ENCODE measurements around the gene MYOM1. TPM values are rescaled to one million over a fixed set of nuclear protein-coding genes. Genes with fewer than 3 reads are reported as not detected.
A peak's percentile ranks its signal among the peaks of the same experiment; 100 is the strongest.

Gene MYOM1
- total and polyA plus RNA-seq, 2 donors (not counting 3 experiments of a cell fraction or from before 2014, with no cell fraction given): 0.08 TPM; not detected in 1

DNA sequence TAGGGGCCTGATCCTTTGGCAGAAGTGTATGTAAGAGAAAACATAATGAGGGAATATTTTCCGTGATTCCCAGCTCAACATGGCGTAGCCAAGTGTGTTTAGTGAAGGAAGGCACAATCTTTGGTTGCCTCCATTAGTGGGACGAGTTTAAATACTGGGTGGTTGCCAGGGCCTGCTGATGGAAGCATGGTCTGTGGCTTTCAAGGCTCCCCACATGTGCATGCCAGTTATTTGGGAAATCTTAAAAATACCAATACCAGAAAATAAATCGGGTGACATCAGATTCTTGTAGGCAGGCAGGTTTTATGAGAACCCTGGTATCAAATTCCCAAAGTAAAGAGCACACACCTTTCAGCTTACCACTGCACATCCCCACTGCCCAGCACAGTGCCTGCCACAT is 35.0 kb upstream of the MYOM1 start:
- ChIA-PET CTCF (no interaction called here), POLR2A (no interaction called here)
- no peak for DNase-seq (ENCODE audit: low read depth, low spot score)
- TF ChIP-seq JUN (IDR thresholded peaks at IDR 0.05; ENCODE audit: borderline replicate concordance, insufficient read depth, insufficient read length, low read depth): no peak
- no peak for TF ChIP-seq FOS (IDR thresholded peaks at IDR 0.05; ENCODE audit: borderline replicate concordance, insufficient read depth, low read length)
- TF ChIP-seq POLR2AphosphoS5 (IDR thresholded peaks at IDR 0.05; ENCODE audit: insufficient read depth, low read depth, low read length): peak; percentile 8
- TF ChIP-seq GATA2 (IDR thresholded peaks at IDR 0.05; ENCODE audit: insufficient read depth, insufficient read length, low read depth, low read length): no peak
- TF ChIP-seq, protein P1, sequence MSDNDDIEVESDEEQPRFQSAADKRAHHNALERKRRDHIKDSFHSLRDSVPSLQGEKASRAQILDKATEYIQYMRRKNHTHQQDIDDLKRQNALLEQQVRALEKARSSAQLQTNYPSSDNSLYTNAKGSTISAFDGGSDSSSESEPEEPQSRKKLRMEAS (IDR thresholded peaks at IDR 0.05; ENCODE audit: insufficient read depth, insufficient read length): no peak
- no peaks in the 10 kb centered on the region for H4K20me1 ChIP-seq (replicated peaks; ENCODE audit: control insufficient read depth, extremely low read depth, insufficient read depth, low read length)
- H3K9ac ChIP-seq (replicated peaks; ENCODE audit: extremely low read depth, insufficient read depth, low read length): no peak overlapping the region
- H3K9me3 ChIP-seq (replicated peaks; ENCODE audit: control insufficient read depth, insufficient read depth, low read length): no peaks in the 10 kb centered on the region
- peaks cover 26 to 36% of the 10 kb centered on the region in 2 experiments for H3K36me3 ChIP-seq (ENCODE audit: control insufficient read depth in 2 of 2, extremely low read depth in 1 of 2, insufficient read depth in 2 of 2, low read length in 2 of 2)
- no TSS peak for BruUV-seq (replicated peaks)
- no peak for FAIRE-seq
- dilution Hi-C loops (cut with MboI; ENCODE audit: extremely low pct_ligation_motif_present, low sequenced_read_pairs) (loop anchor here (25.0 kb wide), 1 partner anchor 208 kb away; the partner anchor contains the start of gene TGIF1), intact Hi-C loops (cut with micrococcal nuclease) (no loop called here)
- no peak overlapping the region for H3K4me3 ChIP-seq (replicated peaks in 1 of 3; ENCODE audit: insufficient read depth in 1 of 3, low read depth in 1 of 3, low read length in 3 of 3)
- no peak overlapping the region for H3K4me2 ChIP-seq (ENCODE audit: insufficient read depth, low read length)
- H3K4me1 ChIP-seq (ENCODE audit: control insufficient read depth, extremely low read depth, insufficient read depth, low read length): peaks cover 52% of the 10 kb centered on the region
- peaks cover 62% of the 10 kb centered on the region for H3K79me2 ChIP-seq (ENCODE audit: control insufficient read depth, insufficient read depth, low read length)
- H2AFZ ChIP-seq (ENCODE audit: low read depth, low read length): no peak overlapping the region
- no peak overlapping the region for H3K27ac ChIP-seq (ENCODE audit: insufficient read depth, low read depth, low read length)
- H3K27me3 ChIP-seq (ENCODE audit: control insufficient read depth in 2 of 2, insufficient read depth in 2 of 2, low read length in 2 of 2): no peaks in the 10 kb centered on the region
- no peaks in the 10 kb centered on the region for H3K9me1 ChIP-seq (replicated peaks; ENCODE audit: control insufficient read depth, extremely low read depth, insufficient read depth, low read length)

DNA sequence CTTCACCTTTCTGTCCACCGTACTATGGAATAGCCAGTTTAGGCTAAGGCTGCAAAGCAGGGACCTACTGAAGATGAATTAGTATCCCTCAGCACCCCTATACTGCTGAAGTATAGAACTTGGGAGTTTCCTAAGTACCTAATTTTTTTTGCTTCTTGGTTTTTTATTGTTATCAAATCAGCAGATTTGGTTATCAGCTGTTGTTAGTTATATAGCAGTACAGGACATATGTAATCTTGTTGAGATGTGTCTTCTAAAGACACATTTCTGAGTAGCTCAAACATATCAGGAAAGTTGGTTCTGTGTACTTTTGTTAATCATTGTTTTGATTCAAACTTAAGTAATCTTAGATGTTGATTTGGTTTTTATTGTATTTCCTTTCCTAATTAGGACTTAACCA is 33.1 kb upstream of the MYOM1 start:
- FAIRE-seq: no peak
- CTCF ChIA-PET: interaction anchor here (1.2 kb wide), 1 partner anchor 414 kb away, joined by 4 read pairs; no protein-coding TSS in a partner anchor
- peaks cover 48% of the 10 kb centered on the region for H3K4me1 ChIP-seq (ENCODE audit: control insufficient read depth, extremely low read depth, insufficient read depth, low read length)

More for the DNA sequence above, 33.1 kb upstream of the MYOM1 start:
- POLR2A ChIA-PET: interaction anchor here (1.1 to 2.7 kb wide), 2 partner anchors 8 to 11 kb away, joined by 6 to 17 read pairs; no protein-coding TSS in a partner anchor
- TF ChIP-seq MYC (IDR thresholded peaks at IDR 0.05; ENCODE audit: low read depth, low read length) (no peak), FOS (IDR thresholded peaks at IDR 0.05; ENCODE audit: borderline replicate concordance, insufficient read depth, low read length) (no peak), POLR2AphosphoS5 (IDR thresholded peaks at IDR 0.05; ENCODE audit: insufficient read depth, low read depth, low read length) (no peak), POLR2A (IDR thresholded peaks at IDR 0.05; ENCODE audit: low read depth, low read length) (no peak), EZH2 (IDR thresholded peaks at IDR 0.05; ENCODE audit: borderline replicate concordance, low read depth, low read length, severe bottlenecking) (no peak), GATA2 (IDR thresholded peaks at IDR 0.05; ENCODE audit: insufficient read depth, insufficient read length, low read depth, low read length) (no peak), JUN (IDR thresholded peaks at IDR 0.05; ENCODE audit: borderline replicate concordance, insufficient read depth, insufficient read length, low read depth) (no peak)
- TF ChIP-seq, protein P1 (IDR thresholded peaks at IDR 0.05; ENCODE audit: insufficient read depth, insufficient read length): no peak
- TF ChIP-seq, protein P2, sequence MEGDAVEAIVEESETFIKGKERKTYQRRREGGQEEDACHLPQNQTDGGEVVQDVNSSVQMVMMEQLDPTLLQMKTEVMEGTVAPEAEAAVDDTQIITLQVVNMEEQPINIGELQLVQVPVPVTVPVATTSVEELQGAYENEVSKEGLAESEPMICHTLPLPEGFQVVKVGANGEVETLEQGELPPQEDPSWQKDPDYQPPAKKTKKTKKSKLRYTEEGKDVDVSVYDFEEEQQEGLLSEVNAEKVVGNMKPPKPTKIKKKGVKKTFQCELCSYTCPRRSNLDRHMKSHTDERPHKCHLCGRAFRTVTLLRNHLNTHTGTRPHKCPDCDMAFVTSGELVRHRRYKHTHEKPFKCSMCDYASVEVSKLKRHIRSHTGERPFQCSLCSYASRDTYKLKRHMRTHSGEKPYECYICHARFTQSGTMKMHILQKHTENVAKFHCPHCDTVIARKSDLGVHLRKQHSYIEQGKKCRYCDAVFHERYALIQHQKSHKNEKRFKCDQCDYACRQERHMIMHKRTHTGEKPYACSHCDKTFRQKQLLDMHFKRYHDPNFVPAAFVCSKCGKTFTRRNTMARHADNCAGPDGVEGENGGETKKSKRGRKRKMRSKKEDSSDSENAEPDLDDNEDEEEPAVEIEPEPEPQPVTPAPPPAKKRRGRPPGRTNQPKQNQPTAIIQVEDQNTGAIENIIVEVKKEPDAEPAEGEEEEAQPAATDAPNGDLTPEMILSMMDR (IDR thresholded peaks at IDR 0.05; ENCODE audit: extremely low read depth in 1 of 2, insufficient read depth in 1 of 2, low read depth in 1 of 2, low read length in 2 of 2): no peak
- intact Hi-C loops (cut with micrococcal nuclease): no loop called here
- Histone ChIP-seq H3K27ac (ENCODE audit: insufficient read depth, low read depth, low read length) (no peak overlapping the region), H3K79me2 (ENCODE audit: control insufficient read depth, insufficient read depth, low read length) (peaks cover 79% of the 10 kb centered on the region), H3K9me3 (replicated peaks; ENCODE audit: control insufficient read depth, insufficient read depth, low read length) (no peaks in the 10 kb centered on the region), H3K4me3 (replicated peaks in 1 of 3; ENCODE audit: insufficient read depth in 1 of 3, low read depth in 1 of 3, low read length in 3 of 3) (no peak overlapping the region), H4K20me1 (replicated peaks; ENCODE audit: control insufficient read depth, extremely low read depth, insufficient read depth, low read length) (no peaks in the 10 kb centered on the region), H3K9me1 (replicated peaks; ENCODE audit: control insufficient read depth, extremely low read depth, insufficient read depth, low read length) (no peaks in the 10 kb centered on the region), H3K4me2 (ENCODE audit: insufficient read depth, low read length) (peak overlapping the region; percentile 25), H2AFZ (ENCODE audit: low read depth, low read length) (no peak overlapping the region), H3K36me3 (ENCODE audit: control insufficient read depth in 2 of 2, extremely low read depth in 1 of 2, insufficient read depth in 2 of 2, low read length in 2 of 2) (peaks cover 17 to 31% of the 10 kb centered on the region in 2 experiments), H3K9ac (replicated peaks; ENCODE audit: extremely low read depth, insufficient read depth, low read length) (no peak overlapping the region), H3K27me3 (ENCODE audit: control insufficient read depth in 2 of 2, insufficient read depth in 2 of 2, low read length in 2 of 2) (no peaks in the 10 kb centered on the region)
- no TSS peak for BruUV-seq (replicated peaks)
- dilution Hi-C loops (cut with MboI; ENCODE audit: extremely low pct_ligation_motif_present, low sequenced_read_pairs): loop anchor here (25.0 kb wide), 1 partner anchor 209 kb away; the partner anchor contains the start of gene TGIF1
- no peak for DNase-seq (ENCODE audit: low read depth, low spot score)
